Osteocyte (in vitro differentiated cells): ENCODE results near the gene USP24. TPM values are rescaled to one million over a fixed set of nuclear protein-coding genes. Genes with fewer than 3 reads are reported as not detected.

Experiments
- DNase-seq: peaks from one replicate; pipeline ENCODE4 v3.0.0; 2021; ENCODE audit warnings: mixed read lengths; ENCODE audit not compliant: unreplicated experiment; ENCODE audit errors: extremely low spot score
- H3K27ac Mint-ChIP-seq: one replicate; pipeline ENCODE4 v1.8.0; 2021; ENCODE audit warnings: mild to moderate bottlenecking, mixed read lengths; ENCODE audit not compliant: unreplicated experiment
- H3K27me3 Mint-ChIP-seq: one replicate; pipeline ENCODE4 v1.8.0; 2021; ENCODE audit warnings: mixed read lengths; ENCODE audit not compliant: unreplicated experiment
- H3K36me3 Mint-ChIP-seq: one replicate; pipeline ENCODE4 v1.8.0; 2021; ENCODE audit warnings: mixed read lengths; ENCODE audit not compliant: unreplicated experiment
- H3K4me1 Mint-ChIP-seq: one replicate; pipeline ENCODE4 v1.8.0; 2021; ENCODE audit warnings: mixed read lengths; ENCODE audit not compliant: unreplicated experiment
- H3K4me3 Mint-ChIP-seq: one replicate; pipeline ENCODE4 v1.8.0; 2021; ENCODE audit warnings: mild to moderate bottlenecking, moderate library complexity, mixed read lengths; ENCODE audit not compliant: unreplicated experiment
- H3K9me3 Mint-ChIP-seq: one replicate; pipeline ENCODE4 v1.8.0; 2021; ENCODE audit warnings: mixed read lengths; ENCODE audit not compliant: unreplicated experiment
- CTCF ChIP-seq: fragments of 200-600 bp; sonication (generic); IDR thresholded peaks from 2 replicates; pipeline ENCODE4 v1.5.0; 2021; ENCODE audit warnings: antibody characterized with exemption, mild to moderate bottlenecking, moderate library complexity
- total RNA-seq: library from RNA; stranded (reverse); gene quantifications from 2 replicates; pipeline ENCODE4 v1.2.1, GENCODE V29; 2021

Gene USP24
- total RNA-seq, 1 donor from 2014 or later = 32.1 TPM

GRCh38 chr1:55184859-55185258 is 30.3 kb downstream of the USP24 start:
- no peaks in the 10 kb centered on the region for H3K27me3 Mint-ChIP-seq
- peaks cover 7% of the 10 kb centered on the region for H3K4me1 Mint-ChIP-seq
- DNase-seq = no peak

DNA sequence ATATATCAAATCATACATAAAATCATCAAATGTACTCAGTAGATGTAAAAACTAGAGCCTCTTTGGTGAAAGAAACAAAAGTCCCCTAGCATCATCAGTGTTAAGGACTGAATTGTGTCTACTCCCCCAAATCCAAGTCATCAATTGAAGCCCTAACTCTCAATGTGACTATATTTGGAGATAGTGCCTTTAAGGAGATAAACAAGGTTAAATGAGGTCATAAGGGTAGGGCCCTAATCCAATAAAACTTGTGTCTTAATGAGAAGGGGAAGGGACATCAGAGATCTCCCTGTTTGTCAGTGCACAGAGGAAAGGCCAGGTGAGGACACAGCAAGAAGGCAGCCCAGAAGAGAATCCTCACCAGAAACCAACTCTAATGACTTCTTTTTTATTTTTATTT is 33.5 kb downstream of the USP24 start:
- Mint-ChIP-seq H3K36me3 (peaks cover 23% of the 10 kb centered on the region), H3K27ac (no peak overlapping the region), H3K4me1 (no peaks in the 10 kb centered on the region), H3K27me3 (no peaks in the 10 kb centered on the region), H3K4me3 (no peak overlapping the region), H3K9me3 (peaks cover 21% of the 10 kb centered on the region)
- DNase-seq = no peak
- no peak for TF ChIP-seq CTCF

More at GRCh38 chr1:55184859-55185258, 30.3 kb downstream of the USP24 start:
- peaks cover 13% of the 10 kb centered on the region for H3K36me3 Mint-ChIP-seq
- H3K27ac Mint-ChIP-seq = no peak overlapping the region
- H3K9me3 Mint-ChIP-seq = peaks cover 12% of the 10 kb centered on the region
- no peak overlapping the region for H3K4me3 Mint-ChIP-seq
- no peak for TF ChIP-seq CTCF

- no peak for DNase-seq
- Mint-ChIP-seq H3K36me3 (peaks cover 27% of the 10 kb centered on the region), H3K9me3 (peaks cover 21% of the 10 kb centered on the region), H3K27ac (no peak overlapping the region), H3K4me3 (no peak overlapping the region), H3K27me3 (no peaks in the 10 kb centered on the region), H3K4me1 (no peaks in the 10 kb centered on the region)
- no peak for TF ChIP-seq CTCF
These were observed 35.0 kb downstream of the USP24 start for GRCh38 chr1:55180075-55180670.

- H3K27ac Mint-ChIP-seq = no peak overlapping the region
These were observed 35.9 kb downstream of the USP24 start for GRCh38 chr1:55179177-55179835.

More at GRCh38 chr1:55179177-55179835, 35.9 kb downstream of the USP24 start:
- no peak for TF ChIP-seq CTCF
- peaks cover 22% of the 10 kb centered on the region for H3K36me3 Mint-ChIP-seq
- H3K4me3 Mint-ChIP-seq = no peak overlapping the region
- no peak for DNase-seq
- no peaks in the 10 kb centered on the region for H3K27me3 Mint-ChIP-seq
- peaks cover 18% of the 10 kb centered on the region for H3K9me3 Mint-ChIP-seq
- no peaks in the 10 kb centered on the region for H3K4me1 Mint-ChIP-seq
